Measurements from ENCODE around the gene NOLC1.

- TF ChIP-seq EP300 (IDR thresholded peaks at IDR 0.05) (no peak), CTCF (IDR thresholded peaks at IDR 0.05) (no peak), POLR2A (IDR thresholded peaks at IDR 0.05) (peak; percentile 13 to 61)
These were observed 37.1 kb upstream of the NOLC1 start for GRCh38 chr10:102114861-102115618.

Data from sigmoid colon (tissue), 4 donors.